ENCODE data around the gene ROBO1. TPM values are rescaled to one million over a fixed set of nuclear protein-coding genes. Genes with fewer than 3 reads are reported as not detected.
A peak's percentile ranks its signal among the peaks of the same experiment; 100 is the strongest.
"Not testable (repeated sequence)": the region's sequence is repeated elsewhere in the genome, so short reads cannot be mapped to it uniquely, and the experiment has no call there.

The ROBO1 gene
- total and polyA plus RNA-seq, 4 donors = 68.8 to 181 (median 106) TPM

- H3K36me3 ChIP-seq (ENCODE audit: control insufficient read depth, insufficient read depth, low read length) = not testable (repeated sequence)
- WGBS (ENCODE audit: insufficient coverage) = 93% methylated on average over 33 of the region's 39 CpGs
These were observed 265.5 kb downstream of the ROBO1 start for GRCh38 chr3:79502216-79502681.

GRCh38 chr3:79497447-79498111, 270.2 kb downstream of the ROBO1 start:
- Histone ChIP-seq H3K4me3 (ENCODE audit: low read depth, low read length) (no peak overlapping the region), H3K27me3 (ENCODE audit: control insufficient read depth, insufficient read depth, low read length) (no peaks in the 10 kb centered on the region), H3K4me1 (ENCODE audit: control insufficient read depth, insufficient read depth, low read length) (no peaks in the 10 kb centered on the region), H3K27ac (ENCODE audit: low read depth, low read length) (no peak overlapping the region), H3K9me3 (ENCODE audit: control insufficient read depth, insufficient read depth, low read length) (no peaks in the 10 kb centered on the region), H3K36me3 (ENCODE audit: control insufficient read depth, insufficient read depth, low read length) (no peaks in the 10 kb centered on the region)
- peak in 3 of 6 donors; percentile 23 to 76 (median 65) for DNase-seq (ENCODE audit: low read depth in 4 of 6, low spot score in 6 of 6)
- no CpG with 5 or more reads among the region's 7 CpGs for WGBS (ENCODE audit: insufficient coverage)

More at GRCh38 chr3:79502216-79502681, 265.5 kb downstream of the ROBO1 start:
- not testable (repeated sequence) for H3K27ac ChIP-seq (ENCODE audit: low read depth, low read length); H3K4me1 ChIP-seq (ENCODE audit: control insufficient read depth, insufficient read depth, low read length); H3K9me3 ChIP-seq (ENCODE audit: control insufficient read depth, insufficient read depth, low read length); DNase-seq (ENCODE audit: low read depth in 4 of 6, low spot score in 6 of 6); H3K27me3 ChIP-seq (ENCODE audit: control insufficient read depth, insufficient read depth, low read length); H3K4me3 ChIP-seq (ENCODE audit: low read depth, low read length)

- peak in 1 of 6 donors; percentile 50 for DNase-seq (ENCODE audit: low read depth in 4 of 6, low spot score in 6 of 6)
- Histone ChIP-seq H3K27ac (ENCODE audit: low read depth, low read length) (peak overlapping the region; percentile 50), H3K4me1 (ENCODE audit: control insufficient read depth, insufficient read depth, low read length) (no peaks in the 10 kb centered on the region), H3K4me3 (ENCODE audit: low read depth, low read length) (no peak overlapping the region), H3K9me3 (ENCODE audit: control insufficient read depth, insufficient read depth, low read length) (no peaks in the 10 kb centered on the region), H3K36me3 (ENCODE audit: control insufficient read depth, insufficient read depth, low read length) (no peaks in the 10 kb centered on the region), H3K27me3 (ENCODE audit: control insufficient read depth, insufficient read depth, low read length) (no peaks in the 10 kb centered on the region)
- WGBS (ENCODE audit: insufficient coverage) = 40% methylated on average over 1 of the region's 4 CpGs
These were observed 276.7 kb downstream of the ROBO1 start for GRCh38 chr3:79491029-79491641.

GRCh38 chr3:79490165-79491028, 277.4 kb downstream of the ROBO1 start:
- WGBS (ENCODE audit: insufficient coverage) = 22% methylated on average over 4 of the region's 8 CpGs
- no peaks in the 10 kb centered on the region for H3K27me3 ChIP-seq (ENCODE audit: control insufficient read depth, insufficient read depth, low read length)
- H3K36me3 ChIP-seq (ENCODE audit: control insufficient read depth, insufficient read depth, low read length) = no peaks in the 10 kb centered on the region
- peak; percentile 61 to 95 (median 76) for DNase-seq (ENCODE audit: low read depth in 4 of 6, low spot score in 6 of 6)
- peak overlapping the region; percentile 82 for H3K27ac ChIP-seq (ENCODE audit: low read depth, low read length)
- no peak overlapping the region for H3K4me3 ChIP-seq (ENCODE audit: low read depth, low read length)
- no peaks in the 10 kb centered on the region for H3K9me3 ChIP-seq (ENCODE audit: control insufficient read depth, insufficient read depth, low read length)
- H3K4me1 ChIP-seq (ENCODE audit: control insufficient read depth, insufficient read depth, low read length) = no peaks in the 10 kb centered on the region

GRCh38 chr3:79488407-79488806, 279.4 kb downstream of the ROBO1 start:
- H3K27ac ChIP-seq (ENCODE audit: low read depth, low read length) = no peak overlapping the region
- no peaks in the 10 kb centered on the region for H3K9me3 ChIP-seq (ENCODE audit: control insufficient read depth, insufficient read depth, low read length)
- H3K27me3 ChIP-seq (ENCODE audit: control insufficient read depth, insufficient read depth, low read length) = no peaks in the 10 kb centered on the region
- WGBS (ENCODE audit: insufficient coverage) = 100% methylated on average over 1 of the region's 2 CpGs
- no peak for DNase-seq (ENCODE audit: low read depth in 4 of 6, low spot score in 6 of 6)
- H3K4me1 ChIP-seq (ENCODE audit: control insufficient read depth, insufficient read depth, low read length) = no peaks in the 10 kb centered on the region
- no peaks in the 10 kb centered on the region for H3K36me3 ChIP-seq (ENCODE audit: control insufficient read depth, insufficient read depth, low read length)
- H3K4me3 ChIP-seq (ENCODE audit: low read depth, low read length) = no peak overlapping the region

- Histone ChIP-seq H3K27me3 (ENCODE audit: control insufficient read depth, insufficient read depth, low read length) (no peaks in the 10 kb centered on the region), H3K9me3 (ENCODE audit: control insufficient read depth, insufficient read depth, low read length) (no peaks in the 10 kb centered on the region), H3K36me3 (ENCODE audit: control insufficient read depth, insufficient read depth, low read length) (no peaks in the 10 kb centered on the region), H3K4me1 (ENCODE audit: control insufficient read depth, insufficient read depth, low read length) (no peaks in the 10 kb centered on the region), H3K27ac (ENCODE audit: low read depth, low read length) (no peak overlapping the region), H3K4me3 (ENCODE audit: low read depth, low read length) (no peak overlapping the region)
- peak in 1 of 6 donors; percentile 54 for DNase-seq (ENCODE audit: low read depth in 4 of 6, low spot score in 6 of 6)
- no CpG with 5 or more reads among the region's 1 CpG for WGBS (ENCODE audit: insufficient coverage)
These were observed 287.1 kb downstream of the ROBO1 start for GRCh38 chr3:79480746-79481145.

- no peaks in the 10 kb centered on the region for H3K4me1 ChIP-seq (ENCODE audit: control insufficient read depth, insufficient read depth, low read length)
- no peak overlapping the region for H3K27ac ChIP-seq (ENCODE audit: low read depth, low read length)
- WGBS (ENCODE audit: insufficient coverage) = no CpG with 5 or more reads among the region's 1 CpG
- no peaks in the 10 kb centered on the region for H3K9me3 ChIP-seq (ENCODE audit: control insufficient read depth, insufficient read depth, low read length)
- DNase-seq (ENCODE audit: low read depth in 4 of 6, low spot score in 6 of 6) = no peak
- no peaks in the 10 kb centered on the region for H3K27me3 ChIP-seq (ENCODE audit: control insufficient read depth, insufficient read depth, low read length)
- no peak overlapping the region for H3K4me3 ChIP-seq (ENCODE audit: low read depth, low read length)
- no peaks in the 10 kb centered on the region for H3K36me3 ChIP-seq (ENCODE audit: control insufficient read depth, insufficient read depth, low read length)
These were observed 289.2 kb downstream of the ROBO1 start for GRCh38 chr3:79478620-79479019.

GRCh38 chr3:79477242-79477641, 290.6 kb downstream of the ROBO1 start:
- no peaks in the 10 kb centered on the region for H3K4me1 ChIP-seq (ENCODE audit: control insufficient read depth, insufficient read depth, low read length)

GRCh38 chr3:79473993-79474392, 293.8 kb downstream of the ROBO1 start:
- no peaks in the 10 kb centered on the region for H3K9me3 ChIP-seq (ENCODE audit: control insufficient read depth, insufficient read depth, low read length)
- WGBS (ENCODE audit: insufficient coverage) = no CpG with 5 or more reads among the region's 2 CpGs
- H3K4me3 ChIP-seq (ENCODE audit: low read depth, low read length) = no peak overlapping the region
- DNase-seq (ENCODE audit: low read depth in 4 of 6, low spot score in 6 of 6) = no peak
- H3K36me3 ChIP-seq (ENCODE audit: control insufficient read depth, insufficient read depth, low read length) = no peaks in the 10 kb centered on the region
- H3K27me3 ChIP-seq (ENCODE audit: control insufficient read depth, insufficient read depth, low read length) = no peaks in the 10 kb centered on the region
- H3K27ac ChIP-seq (ENCODE audit: low read depth, low read length) = no peak overlapping the region
- H3K4me1 ChIP-seq (ENCODE audit: control insufficient read depth, insufficient read depth, low read length) = no peaks in the 10 kb centered on the region

More at GRCh38 chr3:79477242-79477641, 290.6 kb downstream of the ROBO1 start:
- DNase-seq (ENCODE audit: low read depth in 4 of 6, low spot score in 6 of 6) = no peak
- Histone ChIP-seq H3K27ac (ENCODE audit: low read depth, low read length) (no peak overlapping the region), H3K27me3 (ENCODE audit: control insufficient read depth, insufficient read depth, low read length) (no peaks in the 10 kb centered on the region), H3K4me3 (ENCODE audit: low read depth, low read length) (no peak overlapping the region), H3K9me3 (ENCODE audit: control insufficient read depth, insufficient read depth, low read length) (no peaks in the 10 kb centered on the region), H3K36me3 (ENCODE audit: control insufficient read depth, insufficient read depth, low read length) (no peaks in the 10 kb centered on the region)
- no CpG with 5 or more reads among the region's 1 CpG for WGBS (ENCODE audit: insufficient coverage)

Data from spinal cord (tissue), 10 donors.